HFF-Myc (cell line): Measurements from ENCODE around the gene VAV1.
A peak's percentile ranks its signal among the peaks of the same experiment; 100 is the strongest.

Experiments used
- DNase-seq: peaks from one replicate; pipeline ENCODE4 v3.0.0-alpha.2; 2011; ENCODE audit warnings: low read depth; ENCODE audit errors: extremely low read depth
- H3K4me3 ChIP-seq: replicated peaks from 2 replicates; pipeline ENCODE4 v1.5.1; 2011; ENCODE audit warnings: low read depth, mild to moderate bottlenecking, control low read depth, low read length
- CTCF ChIP-seq: IDR thresholded peaks from 2 replicates; pipeline ENCODE4 v1.5.1; 2012; ENCODE audit warnings: mild to moderate bottlenecking, low read depth, low read length, control low read depth; ENCODE audit errors: missing control alignments

The VAV1 gene

GRCh38 chr19:6734096-6734696 lies 38.3 kb upstream of the VAV1 start:
- no peak for TF ChIP-seq CTCF
- no peak for DNase-seq
- no peak overlapping the region for H3K4me3 ChIP-seq

- no peak for TF ChIP-seq CTCF
- no peak for DNase-seq
- H3K4me3 ChIP-seq: peak overlapping the region; percentile 77
Measured at GRCh38 chr19:6735181-6735911, 37.2 kb upstream of the VAV1 start.

GRCh38 chr19:6736169-6736916 lies 36.2 kb upstream of the VAV1 start:
- H3K4me3 ChIP-seq: peak overlapping the region; percentile 77
- peak; percentile 66 for DNase-seq
- TF ChIP-seq CTCF: peak; percentile 71

GRCh38 chr19:6736917-6737283 lies 35.6 kb upstream of the VAV1 start:
- H3K4me3 ChIP-seq: peak overlapping the region; percentile 77
- no peak for TF ChIP-seq CTCF
- no peak for DNase-seq

- no peak for TF ChIP-seq CTCF
Measured at GRCh38 chr19:6737284-6737872, 35.1 kb upstream of the VAV1 start, which contains the start of gene GPR108. GPR108 (minus strand) TSS chr19:6737580; CDS start chr19:6737576, 4 bp downstream.

GRCh38 chr19:6737873-6738786 lies 34.4 kb upstream of the VAV1 start:
- no peak for DNase-seq
- TF ChIP-seq CTCF: peak; percentile 65
- peak overlapping the region; percentile 45 for H3K4me3 ChIP-seq

More at GRCh38 chr19:6737284-6737872, 35.1 kb upstream of the VAV1 start, which contains the start of gene GPR108:
- peak within 1 kb of the TSS; percentile 77 for H3K4me3 ChIP-seq
- DNase-seq: peak; percentile 100
